RCC 7860 (cell line): ENCODE measurements around the gene TMEM41A.
"Not testable (repeated sequence)": the region's sequence is repeated elsewhere in the genome, so short reads cannot be mapped to it uniquely, and the experiment has no call there.

Experiments used
- DNase-seq: peaks from one replicate; pipeline ENCODE4 v3.0.0-alpha.2; 2015; ENCODE audit warnings: low spot score
- FAIRE-seq: peaks from 2 replicates; lab custom pipeline; 2012; peaks lifted over from hg19 to GRCh38; lab: Jason Lieb, UNC

Gene TMEM41A

DNA sequence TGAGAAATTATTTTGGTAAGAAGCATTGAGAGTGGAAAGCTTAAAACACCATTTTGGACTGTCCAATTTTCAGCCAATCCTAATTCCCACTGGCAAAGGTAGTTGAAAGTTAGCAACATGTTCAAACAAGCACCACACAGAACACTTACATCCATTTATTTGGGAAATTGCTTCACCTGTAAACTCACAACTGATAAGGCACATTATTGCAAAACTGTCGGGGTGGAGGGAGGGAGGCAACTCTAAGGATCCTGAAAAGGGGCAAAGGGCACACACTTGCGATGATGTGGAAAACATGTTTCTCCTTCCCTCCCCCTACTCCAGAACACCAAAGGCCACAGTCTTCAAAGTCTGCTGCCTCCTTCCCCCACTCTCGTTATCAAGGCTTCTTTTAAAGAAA, 9.4 kb downstream of the TMEM41A start:
- FAIRE-seq (no peak), DNase-seq (no peak)

DNA sequence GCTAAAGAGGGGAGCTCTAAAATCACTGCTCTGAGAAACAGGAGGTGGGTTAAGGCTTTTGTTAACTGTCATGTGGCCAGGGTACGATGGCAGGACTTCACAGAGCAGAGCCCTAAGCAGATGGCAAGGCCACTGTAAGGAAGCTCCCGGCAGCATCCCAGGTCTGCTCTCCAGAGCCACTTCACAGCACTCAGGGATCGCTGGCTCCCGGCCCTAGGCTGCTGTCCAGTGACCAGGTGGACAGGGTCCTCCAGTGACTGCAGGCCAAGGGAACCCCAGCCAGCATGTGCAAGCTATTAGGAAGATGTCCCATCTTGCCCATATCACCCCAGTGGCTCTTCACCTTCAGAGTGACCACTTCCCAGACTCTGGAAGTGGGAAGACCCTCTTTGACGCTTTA, 10.4 kb downstream of the TMEM41A start:
- DNase-seq = no peak
- no peak for FAIRE-seq

DNA sequence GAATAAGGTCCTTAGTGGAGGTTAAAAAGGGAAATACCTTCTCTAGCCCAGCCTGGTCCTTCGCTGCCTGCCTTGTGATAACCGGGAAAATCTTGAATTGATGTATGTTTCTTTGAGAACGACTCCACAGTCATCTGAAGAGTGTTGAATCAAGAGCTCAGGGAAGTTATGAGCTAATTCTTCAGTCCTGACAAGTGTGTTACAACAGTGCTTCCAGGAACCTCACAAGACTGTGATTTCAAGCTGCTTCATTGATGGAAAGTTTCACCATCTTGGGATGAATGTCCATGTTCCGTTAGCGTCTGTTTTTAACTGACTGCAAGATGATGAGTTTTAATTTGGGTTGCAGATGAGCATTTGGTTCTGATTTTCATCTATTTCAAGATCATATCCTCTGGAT, 12.4 kb downstream of the TMEM41A start:
- FAIRE-seq = no peak

DNA sequence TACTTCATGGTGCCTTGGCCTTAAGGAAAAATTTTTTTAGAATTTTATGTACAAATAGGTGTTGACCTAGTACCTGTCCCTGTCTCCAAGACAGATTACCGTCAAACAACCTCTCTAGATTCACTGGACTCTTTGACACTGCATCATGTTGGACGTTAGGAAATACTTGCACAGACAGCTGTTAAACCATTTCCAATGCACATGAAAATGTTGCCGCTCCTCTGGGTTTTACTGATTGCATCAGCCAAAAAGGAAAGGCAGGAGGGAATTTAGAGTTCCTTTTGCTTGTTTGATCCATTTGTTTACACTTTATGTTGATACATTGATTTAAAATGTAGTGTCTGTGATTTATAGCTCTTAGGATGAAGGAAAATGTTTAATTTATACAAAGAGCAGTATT, 14.5 kb downstream of the TMEM41A start:
- no peak for FAIRE-seq
- DNase-seq = no peak

More for the DNA sequence above, 12.4 kb downstream of the TMEM41A start:
- no peak for DNase-seq

DNA sequence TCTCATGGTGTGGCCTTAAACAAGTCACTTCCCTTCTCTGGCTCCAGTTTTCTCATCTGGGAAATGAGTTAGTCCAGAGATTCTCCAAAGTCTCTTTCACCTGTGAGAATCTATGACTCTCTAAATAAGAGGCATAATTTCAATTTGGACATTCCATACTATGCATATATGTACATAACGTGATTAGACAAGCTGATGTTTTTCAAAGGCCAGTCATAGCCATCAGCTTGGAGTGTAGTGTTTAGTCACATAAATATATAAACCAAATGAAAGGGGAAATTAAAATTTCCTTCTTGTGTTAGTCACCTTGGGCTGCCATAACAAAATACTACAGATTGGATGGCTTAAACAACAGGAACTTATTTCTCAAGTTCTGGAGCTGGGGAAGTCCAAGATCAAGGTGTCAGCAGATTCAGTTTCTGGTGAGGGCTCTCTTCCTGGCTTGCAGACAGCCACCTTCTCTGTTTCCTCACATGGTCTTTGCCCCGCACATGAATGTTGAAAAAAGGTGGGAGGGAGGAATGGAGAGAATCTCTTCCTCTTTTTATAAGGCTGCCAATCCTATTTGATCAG, 19.4 kb downstream of the TMEM41A start:
- no peak for FAIRE-seq

DNA sequence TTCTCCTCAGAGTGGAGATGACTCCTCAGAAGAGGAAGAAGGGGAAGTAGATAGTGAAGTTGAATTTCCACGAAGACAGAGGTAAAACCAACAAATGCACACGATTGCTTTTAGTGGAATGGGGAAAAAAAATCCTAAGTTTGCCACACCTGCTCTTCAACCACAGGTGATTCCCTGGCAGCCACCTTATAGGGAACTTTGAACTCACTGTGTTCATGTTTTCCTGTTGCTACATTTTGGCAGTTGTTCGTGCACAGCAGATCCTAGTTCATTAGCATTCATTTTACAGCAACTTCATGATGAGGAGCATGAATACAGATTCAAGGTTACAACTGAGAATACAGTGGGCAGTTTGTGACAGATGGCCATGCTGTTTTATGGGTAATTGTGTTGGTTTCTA, 21.5 kb downstream of the TMEM41A start:
- no peak for FAIRE-seq

More for the DNA sequence above, 19.4 kb downstream of the TMEM41A start:
- no peak for DNase-seq

DNA sequence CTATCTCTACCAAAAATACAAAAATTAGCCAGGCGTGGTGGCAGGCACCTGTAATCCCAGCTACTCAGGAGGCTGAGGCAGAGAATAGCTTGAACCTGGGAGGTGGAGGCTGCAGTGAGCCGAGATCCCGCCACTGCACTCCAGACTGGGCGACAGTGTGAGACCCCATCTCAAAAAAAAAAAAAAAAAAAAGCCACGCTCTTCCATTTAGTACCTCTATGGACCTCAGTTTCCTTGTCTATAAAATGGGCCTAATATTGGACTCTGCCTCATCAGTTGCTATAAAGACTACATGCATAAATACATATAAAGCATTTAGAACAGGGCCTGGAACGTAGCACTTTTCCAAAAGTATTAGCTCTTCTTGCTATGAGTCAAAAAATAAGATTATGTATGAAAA, 23.9 kb downstream of the TMEM41A start:
- not testable (repeated sequence) for DNase-seq, FAIRE-seq

More for the DNA sequence above, 21.5 kb downstream of the TMEM41A start:
- no peak for DNase-seq

DNA sequence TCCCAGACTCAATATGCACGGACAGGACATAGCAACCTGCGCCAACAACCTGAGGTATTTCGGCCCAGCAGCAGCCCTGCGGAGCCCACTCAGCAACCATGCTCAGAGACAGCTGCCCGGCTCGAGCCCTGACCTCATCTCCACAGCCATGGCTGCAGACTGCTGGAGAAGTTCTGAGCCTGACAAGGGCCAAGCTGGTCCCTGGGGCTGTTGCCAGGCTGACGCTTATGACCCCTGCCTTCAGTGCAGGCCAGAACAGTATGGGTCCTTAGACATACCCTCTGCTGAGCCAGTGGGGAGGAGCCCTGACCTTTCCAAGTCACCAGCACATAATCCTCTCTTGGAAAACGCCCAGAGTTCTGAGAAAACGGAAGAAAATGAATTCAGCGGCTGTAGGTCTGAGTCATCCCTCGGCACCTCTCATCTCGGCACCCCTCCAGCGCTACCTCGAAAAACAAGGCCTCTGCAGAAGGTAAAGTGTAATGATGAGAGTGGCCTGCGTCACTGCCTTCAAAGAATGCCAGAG, 25.5 kb downstream of the TMEM41A start:
- no peak for DNase-seq
- FAIRE-seq = no peak

DNA sequence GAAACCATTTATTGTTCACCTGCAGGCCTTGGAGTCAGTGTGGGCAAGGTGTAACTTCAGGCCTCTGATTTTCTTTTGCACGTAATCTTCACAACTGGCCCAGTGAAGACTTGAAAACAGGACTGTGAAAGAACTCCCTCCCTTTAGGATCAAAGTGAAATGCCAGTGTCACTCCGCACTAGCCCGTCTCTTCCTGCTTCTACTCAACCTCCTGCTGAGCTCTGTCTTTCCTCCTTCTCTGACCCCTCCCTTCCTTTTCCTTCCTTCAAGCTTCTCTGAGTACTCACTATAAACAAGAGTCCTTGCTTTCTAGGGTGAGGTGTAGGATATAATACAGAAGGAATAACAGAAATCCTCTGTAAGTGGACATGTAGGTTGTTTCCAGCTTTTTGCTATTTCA, 28.5 kb downstream of the TMEM41A start:
- DNase-seq (no peak), FAIRE-seq (no peak)

DNA sequence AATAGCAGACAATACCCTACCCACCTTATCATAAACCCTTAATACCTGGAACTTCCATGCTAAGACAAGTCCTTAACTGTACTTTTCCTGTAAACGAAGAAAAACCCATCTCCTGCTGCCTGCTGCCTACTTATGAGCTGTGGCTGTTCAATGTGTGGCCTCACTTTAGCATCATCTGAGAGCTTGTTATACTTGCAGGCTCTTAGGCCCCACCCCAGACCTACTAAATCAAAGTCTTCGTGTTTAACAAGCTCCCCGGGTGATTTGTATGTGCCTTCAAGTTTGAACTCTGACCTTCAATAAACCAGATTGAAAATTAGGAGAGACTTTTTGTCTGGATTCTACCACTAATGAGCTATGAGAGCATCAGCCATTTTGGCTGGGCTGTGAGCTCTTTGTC, 29.3 kb downstream of the TMEM41A start:
- no peak for DNase-seq

DNA sequence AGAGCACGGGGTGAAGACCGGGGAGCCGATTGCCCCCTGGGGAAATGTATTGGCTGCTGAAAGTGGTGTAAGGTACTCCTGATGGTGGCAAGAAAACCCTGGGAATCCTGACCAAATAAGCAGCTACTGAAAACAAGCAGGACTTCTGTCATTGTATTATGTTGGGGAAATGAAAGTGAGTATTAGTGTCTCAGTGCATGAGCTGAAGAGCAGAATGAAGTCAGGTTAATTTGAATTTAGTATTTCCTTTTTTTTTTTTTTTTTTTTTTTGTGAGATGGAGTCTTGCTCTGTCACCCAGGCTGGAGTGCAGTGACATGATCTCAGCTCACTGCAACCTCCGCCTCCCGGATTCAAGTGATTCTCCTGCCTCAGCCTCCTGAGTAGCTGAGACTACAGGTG, 32.7 kb downstream of the TMEM41A start:
- not testable (repeated sequence) for DNase-seq, FAIRE-seq

More for the DNA sequence above, 29.3 kb downstream of the TMEM41A start:
- no peak for FAIRE-seq

DNA sequence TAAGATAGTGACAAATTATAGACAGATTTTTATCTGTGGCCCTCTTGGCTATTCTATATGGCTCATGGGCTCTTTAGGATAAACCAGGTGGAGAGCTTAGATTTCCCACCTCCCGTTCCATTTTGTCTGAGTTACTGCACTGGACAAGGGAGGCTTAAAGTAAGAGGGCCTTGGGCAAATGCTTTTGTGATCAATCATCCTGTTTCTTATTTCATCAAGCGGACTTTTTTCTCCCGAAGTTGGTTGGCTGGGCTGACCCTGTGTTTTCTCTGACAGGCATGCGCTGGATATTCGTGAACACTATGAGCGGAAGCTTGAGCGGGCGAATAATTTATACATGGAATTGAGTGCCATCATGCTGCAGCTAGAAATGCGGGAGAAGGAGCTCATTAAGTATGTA, 33.4 kb downstream of the TMEM41A start:
- no peak for FAIRE-seq

DNA sequence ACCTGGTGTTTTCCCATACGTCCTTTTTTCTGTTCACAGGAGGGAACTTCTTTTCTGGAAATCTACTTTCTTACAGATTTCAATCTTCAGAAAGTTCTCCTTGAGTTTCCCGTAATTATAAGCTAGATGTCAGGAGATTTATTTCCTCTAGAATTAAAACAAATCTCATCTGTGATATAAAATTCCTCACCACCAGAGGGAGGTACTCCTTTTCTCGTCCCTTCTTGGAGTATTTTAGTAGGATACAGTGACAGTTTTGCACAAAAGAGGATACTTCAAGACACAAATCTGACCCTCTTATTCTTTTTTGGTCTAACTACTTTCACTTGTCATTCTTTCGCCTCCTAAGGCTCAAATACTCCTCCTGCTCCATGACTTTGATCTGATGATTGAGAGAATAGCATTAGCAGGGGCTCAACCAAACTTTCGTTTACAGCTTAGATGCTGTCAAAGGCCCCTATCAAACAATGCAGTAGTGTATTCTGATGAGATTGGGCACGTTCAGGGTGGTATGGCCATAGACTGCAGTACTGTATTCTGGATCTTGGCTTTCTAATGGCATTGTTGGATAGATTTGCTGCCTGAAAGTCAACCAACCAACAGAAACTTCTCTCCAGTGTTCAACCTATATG, 38.0 kb downstream of the TMEM41A start:
- peak; percentile 38 for FAIRE-seq
- no peak for DNase-seq

More for the DNA sequence above, 33.4 kb downstream of the TMEM41A start:
- DNase-seq = no peak

DNA sequence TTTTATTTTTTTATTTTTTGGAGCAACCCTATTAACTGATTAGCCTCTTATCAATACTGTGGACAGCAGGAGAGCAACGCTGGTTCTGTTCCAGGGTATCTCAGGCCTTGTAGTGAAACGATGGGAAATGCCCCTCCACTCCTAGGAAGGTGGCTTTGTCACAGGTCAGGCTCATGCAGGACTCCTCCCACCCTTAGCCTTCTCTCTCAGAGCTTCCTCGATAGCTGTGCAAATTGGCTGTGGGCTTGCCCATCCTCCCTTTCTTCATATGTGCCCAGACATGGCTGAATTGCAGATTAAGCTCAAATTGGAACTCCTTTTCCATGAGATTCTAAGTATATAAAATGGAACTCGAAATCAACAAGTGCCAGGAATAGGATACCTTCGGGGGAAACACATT, 38.5 kb downstream of the TMEM41A start:
- FAIRE-seq = no peak
- DNase-seq = no peak

DNA sequence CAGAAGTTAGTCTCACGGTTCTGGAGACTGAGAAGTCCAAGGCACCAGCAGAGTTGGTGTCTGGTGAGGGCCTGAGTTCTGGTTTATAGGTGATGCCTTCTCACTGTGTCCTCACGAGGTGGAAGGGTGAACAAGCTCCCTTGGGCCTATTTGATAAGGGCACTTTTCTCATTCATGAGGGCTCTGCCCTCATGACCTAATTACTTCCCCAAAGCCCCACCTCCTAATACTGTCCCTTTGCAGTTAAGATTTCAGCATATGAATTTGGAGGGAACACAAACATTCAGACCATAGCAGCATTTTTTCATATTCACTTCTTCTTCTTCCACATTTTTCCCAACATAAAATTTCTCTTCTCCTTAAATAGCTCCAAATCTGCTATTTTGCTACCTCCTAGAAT, 41.5 kb downstream of the TMEM41A start:
- DNase-seq (no peak), FAIRE-seq (no peak)

DNA sequence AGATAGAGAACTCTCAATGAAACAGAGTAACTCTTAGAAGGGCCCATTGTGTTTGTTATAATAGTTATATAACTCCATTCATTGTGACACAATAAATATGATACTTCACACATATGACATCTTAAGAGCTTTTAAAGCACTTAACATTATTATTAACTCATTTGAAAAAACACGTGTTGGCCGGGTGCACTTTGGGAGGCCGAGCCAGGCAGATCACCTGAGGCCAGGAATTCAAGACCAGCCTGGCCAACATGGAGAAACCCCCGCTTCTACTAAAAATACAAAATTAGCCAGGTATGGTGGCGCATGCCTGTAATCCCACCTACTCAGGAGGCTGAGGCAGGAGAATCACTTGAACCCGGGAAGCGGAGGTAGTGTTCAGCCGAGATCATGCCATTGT, 47.4 kb downstream of the TMEM41A start:
- DNase-seq, FAIRE-seq: not testable (repeated sequence)

DNA sequence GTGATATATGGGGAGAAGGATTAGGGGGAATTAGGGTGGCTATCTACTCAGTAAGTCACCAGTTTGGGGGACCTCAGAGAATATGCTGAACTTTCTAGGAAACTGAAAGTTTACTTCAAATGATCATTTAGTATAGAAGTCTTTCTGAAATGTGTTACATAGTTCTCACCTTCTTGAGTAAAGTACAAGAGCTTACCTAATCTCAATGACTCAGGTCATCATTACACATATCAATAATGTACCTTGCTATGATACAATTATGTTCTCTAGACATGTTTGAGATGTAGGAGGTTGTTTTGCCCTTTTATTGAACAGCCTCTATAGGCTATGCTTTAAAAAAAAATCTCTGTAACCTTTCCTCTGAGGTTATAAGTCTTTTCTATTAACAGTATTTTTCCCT, 50.7 kb downstream of the TMEM41A start:
- DNase-seq (no peak), FAIRE-seq (no peak)

DNA sequence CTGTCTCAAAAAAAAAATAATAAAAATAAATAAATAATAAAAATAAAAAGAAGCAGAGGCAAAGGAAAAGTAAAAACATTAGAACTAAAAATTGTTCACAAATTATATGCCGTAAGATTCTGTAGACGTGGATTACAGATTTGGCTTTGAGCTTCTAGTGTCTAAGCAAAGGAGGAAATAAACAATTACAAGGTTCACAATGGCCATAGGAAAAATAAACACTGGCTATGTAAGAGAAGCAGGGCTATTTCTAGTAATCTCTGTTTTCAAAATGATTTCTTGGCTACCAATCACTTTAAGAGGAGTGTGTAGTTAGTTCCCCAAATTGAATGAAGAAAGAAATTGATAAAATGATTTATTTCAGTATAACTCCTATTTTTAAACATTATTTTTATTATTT, 54.5 kb downstream of the TMEM41A start:
- FAIRE-seq (no peak), DNase-seq (no peak)

DNA sequence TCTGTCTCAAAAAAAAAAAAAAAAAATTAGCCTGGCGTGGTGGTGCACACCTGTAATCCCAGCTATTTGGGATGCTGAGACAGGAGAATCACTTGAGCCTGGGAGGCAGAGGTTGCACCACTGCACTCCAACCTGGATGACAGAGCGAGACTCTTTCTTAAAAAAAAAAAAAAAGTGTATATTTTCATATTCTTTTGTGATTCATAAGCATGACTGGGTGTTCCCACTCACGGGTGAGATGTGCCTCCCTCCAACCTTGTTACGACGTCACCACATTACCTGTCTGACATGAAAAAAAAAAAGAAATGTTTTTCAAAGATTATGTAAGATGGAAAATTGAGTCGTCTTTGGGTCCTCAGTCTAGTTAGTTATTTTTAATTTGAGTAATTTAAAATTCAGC, 56.8 kb downstream of the TMEM41A start:
- no peak for DNase-seq
- FAIRE-seq = no peak

DNA sequence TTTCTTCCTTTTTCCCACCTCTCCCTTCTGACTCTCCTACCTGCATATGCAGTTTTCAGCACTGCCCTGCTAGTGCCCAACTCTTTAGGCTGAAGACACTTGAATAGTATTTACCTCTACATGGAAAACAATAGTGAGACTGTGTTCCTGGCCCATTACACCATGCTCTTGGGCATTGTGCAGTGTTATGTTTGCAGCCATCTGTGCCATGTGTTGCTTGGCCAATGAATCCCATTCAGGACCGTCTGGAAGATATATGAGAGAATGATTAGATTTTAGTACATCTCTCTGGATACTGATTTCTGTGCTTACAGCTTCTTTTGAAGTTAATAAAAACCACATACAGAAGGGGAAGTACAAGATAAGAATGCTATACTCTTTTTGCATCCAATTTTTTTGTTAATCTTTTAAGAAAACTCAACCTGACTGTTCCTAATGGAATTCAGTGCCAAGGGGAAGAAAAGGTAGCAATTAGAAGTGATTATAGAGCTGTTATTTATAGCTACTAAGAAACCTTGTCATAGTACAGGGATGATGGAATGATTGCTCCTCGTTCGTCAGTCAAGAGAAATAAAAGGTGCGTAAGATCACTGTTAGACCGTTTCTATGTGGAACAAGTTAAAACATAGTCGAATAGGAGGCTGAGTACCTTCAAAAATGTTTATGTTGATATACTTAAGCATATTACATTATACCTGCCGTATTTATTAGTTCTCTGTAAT, 58.9 kb downstream of the TMEM41A start:
- FAIRE-seq (no peak), DNase-seq (no peak)
